GM21360 (cell line): Measurements from ENCODE around the gene XCR1.
"Not testable (repeated sequence)": the region's sequence is repeated elsewhere in the genome, so short reads cannot be mapped to it uniquely, and the experiment has no call there.

Source experiments
- ATAC-seq: cut with Tn5 transposase; IDR thresholded peaks from one replicate; pipeline ENCODE4 v1.9.1; 2021; ENCODE audit warnings: mild to moderate bottlenecking, moderate library complexity; ENCODE audit not compliant: unreplicated experiment

The XCR1 gene

DNA sequence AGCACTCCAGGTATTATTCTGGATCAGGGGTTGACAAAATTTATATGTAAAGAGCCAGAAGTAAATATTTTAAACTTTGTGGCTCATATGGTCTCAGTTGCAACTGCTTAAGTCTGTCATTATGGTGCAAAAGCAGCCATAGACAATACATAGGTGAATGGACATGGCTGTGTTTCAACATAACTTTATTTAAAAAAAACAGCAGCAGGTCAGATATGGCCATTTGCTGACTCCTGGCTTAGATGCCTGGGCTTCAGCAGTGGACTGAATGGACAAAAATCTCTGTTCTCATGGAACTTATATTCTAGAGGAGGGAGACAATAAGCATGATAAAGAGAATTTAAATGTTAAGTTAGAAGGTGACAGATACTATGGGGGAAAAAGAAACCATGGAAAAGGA, 20.0 kb downstream of the XCR1 start:
- no peak for ATAC-seq

DNA sequence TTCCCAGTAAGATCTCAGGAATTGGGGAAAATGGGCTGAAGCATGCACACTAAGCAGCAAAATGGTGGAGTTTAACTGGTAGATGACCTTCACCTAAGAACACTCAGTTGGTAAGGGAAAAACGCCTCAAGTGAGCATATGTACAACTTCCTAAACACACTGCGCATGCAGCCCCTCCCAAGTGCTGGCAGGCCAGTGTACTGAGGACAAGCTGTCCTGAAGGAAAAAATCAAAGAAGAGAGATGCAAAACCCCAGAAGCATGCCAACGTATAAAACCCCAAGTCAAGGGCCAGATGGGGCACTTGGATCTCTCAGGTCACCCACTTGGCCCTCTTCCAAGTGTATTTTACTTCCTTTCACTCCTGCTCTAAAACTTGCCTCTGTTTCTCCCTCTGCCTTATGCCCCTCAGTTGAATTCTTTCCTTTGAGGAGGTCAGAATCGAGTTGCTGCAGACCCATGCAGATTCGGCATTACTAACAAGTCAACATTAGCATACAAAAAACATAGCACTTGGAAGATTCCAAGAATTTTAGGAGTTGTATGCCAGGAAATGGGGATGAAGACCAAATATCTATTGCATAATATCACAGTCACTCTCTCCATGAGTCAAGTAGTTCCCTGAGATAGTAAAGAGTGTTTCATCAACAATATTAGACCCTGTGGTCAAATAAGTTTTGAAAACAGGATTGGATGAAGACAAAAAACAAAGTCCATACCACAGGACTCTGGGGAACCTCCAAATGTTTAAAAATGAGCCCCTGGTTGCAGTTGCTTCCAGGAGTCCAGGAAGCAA, 20.8 kb downstream of the XCR1 start:
- no peak for ATAC-seq

DNA sequence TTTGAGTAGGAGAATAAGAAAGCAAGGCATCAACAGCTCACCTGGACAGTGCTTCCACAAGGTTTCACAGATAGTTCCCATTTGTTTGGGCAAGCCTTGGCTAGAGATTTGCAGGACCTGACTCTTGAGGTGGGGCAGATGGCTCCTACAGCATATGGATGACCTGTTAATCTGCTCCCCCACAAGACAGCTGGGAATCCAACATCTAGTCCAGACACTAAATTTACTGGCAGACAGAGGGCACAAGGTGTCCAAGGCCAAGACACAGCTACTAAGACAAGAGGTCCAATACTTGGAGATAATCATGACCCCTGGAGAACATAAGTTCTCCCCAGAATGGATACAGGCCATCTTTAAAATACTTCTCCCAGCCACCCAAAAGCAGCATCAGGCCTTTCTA, 23.6 kb downstream of the XCR1 start:
- not testable (repeated sequence) for ATAC-seq

DNA sequence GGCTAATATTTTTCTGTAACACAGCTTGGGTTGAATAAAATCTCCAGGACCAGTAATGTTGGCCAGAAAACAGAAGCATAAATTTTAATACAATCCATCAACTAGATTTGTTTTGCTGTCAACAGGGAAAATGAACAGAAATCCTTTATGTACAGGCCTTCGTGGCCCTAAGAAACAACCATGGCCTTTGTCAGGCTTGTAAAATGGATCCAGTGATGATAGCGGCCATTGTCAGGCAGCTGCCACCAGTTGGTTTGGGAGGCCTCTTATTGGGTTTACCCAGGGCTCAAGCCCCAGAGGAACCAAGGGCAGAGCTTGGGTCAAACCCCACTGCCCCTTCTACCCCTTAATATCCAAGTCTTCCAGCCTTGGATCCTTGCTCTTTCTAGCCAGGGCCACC, 26.1 kb downstream of the XCR1 start:
- no peak for ATAC-seq

DNA sequence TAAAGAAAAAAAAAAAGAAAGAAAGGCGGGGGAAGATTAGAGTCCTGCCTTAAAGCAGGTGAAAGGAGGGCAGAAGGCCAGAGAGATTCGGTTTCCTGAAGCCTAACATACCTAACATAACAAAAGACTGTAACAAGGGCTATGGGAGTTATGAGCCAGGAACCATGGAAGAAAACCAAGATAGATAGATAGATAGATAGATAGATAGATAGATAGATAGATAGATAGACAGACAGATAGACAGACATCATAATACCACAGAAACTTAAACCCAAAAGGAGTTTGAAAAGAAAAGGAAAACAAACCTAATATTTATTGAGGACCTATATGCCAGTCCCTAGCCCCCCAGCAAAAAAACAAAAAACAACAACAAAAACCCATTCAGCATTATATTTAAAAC, 29.3 kb downstream of the XCR1 start:
- ATAC-seq: no peak

DNA sequence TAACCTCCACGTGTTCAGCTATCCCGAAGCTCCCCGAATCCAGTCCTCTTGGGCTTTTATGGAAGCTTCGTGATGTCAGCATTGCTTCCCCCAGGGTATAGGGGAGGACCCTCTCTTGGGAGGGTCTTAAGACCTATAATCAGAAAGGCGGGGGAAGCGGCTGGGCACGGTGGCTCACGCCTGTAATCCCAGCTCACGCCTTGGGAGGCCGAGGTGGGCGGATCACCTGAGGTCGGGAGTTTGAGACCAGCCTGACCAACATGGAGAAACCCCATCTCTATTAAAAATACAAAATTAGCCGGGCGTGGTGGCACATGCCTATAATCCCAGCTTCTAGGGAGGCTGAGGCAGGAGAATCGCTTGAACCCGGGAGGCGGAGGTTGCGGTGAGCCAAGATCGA, 29.8 kb downstream of the XCR1 start:
- not testable (repeated sequence) for ATAC-seq

DNA sequence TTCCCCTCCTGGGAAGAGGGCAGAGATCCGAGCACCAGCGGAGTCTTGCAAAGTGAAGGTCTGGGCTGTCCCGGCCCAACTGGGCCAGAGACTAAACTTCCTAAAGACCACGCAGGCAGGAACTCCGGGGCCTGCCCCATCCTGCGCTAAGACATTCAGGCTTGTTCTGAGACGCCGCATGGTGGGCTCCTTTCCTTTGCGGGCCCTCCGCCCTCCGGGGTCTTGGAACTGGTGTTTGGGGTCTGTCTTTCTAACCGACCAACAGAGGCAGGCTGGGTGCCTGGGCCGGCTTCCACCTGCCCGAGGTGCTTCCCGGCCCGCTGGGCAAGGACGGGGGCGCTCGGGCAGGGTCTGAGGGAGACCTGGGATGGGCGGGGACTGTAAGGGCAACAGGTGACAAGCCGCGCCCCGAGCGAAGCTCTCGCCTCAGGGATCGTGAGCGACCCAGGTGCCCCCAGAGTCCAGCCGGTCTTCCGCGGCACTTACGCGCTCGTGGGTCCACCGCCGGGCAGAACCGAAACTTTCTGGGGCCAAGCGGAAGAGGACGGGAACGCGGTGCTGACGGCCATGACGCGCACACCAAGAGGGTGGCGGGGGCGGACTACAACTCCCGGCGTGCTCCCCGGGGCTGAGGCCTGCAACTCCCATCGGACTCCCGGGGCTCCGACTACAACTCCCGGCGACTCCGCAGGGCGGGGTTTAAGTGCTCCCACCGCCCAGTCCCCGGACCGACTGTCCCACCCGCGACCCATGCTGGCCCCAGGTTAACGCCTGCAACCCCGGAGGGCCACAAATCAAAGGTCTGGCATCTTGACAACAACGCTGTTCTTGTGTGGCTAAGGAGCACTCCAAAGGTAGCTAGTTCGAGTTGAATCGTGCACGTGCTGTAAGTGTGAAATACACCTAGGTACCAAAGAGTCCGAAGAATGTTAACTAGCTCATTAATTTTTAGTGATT, 31.8 kb downstream of the XCR1 start, which contains the start of gene FYCO1:
Gene FYCO1 (minus strand): TSS at position 589 of the 957 bp plus-strand sequence. CDS start 10,914 bp downstream, outside the sequence.
- peak; percentile 82 for ATAC-seq

DNA sequence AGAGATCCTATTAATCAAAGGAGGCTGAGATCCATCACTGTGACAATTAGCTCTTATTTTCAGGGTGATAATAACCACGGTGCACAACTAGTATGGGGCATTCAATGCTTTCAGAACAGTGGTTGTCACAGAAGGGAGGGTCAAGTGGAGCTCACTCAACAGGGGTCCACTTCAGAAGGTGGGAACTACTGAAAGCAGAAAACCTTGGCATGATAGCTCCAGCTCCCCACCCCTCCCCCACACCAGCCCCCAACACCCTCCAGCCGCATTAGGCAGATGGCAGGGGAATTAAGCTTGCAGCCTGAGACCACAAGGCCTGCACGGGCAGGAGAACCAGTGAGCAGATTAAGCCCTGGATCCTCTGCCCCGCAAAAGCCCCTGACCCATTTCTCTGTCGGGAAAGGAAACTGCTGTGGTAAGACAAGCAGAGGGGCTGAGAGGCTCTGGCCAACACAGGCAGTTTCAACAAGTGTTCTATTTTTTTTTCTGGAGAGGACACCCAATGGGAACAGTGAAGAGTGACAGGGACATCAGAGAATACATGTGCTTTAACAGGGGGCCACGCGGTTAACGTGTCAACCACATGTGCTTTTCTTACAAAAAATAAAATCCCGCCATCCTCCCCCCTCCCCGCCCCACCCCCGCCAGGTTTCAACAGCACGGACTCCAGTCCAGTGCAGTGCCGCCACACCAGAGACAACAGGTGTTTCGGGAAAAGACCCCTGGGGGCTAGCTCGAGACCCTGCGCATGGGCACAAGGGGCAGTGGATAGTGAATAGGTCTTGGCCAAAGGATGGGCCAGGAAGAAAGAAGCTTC, 32.7 kb downstream of the XCR1 start:
- ATAC-seq: no peak

DNA sequence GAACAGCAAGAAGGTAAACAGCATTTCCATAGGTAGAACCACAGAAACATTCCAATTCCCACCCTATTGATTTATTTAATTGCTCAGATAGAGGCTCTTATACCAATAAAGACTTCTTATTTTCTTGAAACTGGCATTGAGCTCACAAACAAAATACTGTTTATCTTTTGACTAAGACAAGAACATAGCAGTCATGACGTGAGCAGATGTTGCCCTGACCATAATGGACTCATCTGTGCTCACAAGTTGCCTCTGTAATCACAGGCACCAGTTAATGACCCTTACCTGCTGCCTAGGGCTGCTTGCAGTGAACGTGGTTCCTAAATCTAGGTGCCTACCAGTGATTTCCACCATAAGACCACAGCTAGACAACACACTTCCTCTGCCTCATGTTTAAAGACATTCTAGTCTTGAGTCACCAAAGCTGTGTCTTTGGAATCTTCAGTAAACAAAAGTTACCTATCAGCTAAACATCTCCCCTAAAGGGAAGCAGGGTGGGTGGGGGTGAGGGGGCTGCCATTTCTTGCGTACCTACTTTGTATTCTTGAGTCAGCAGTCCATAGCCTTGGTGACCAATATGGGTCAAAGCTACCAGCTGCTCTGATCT, 33.8 kb downstream of the XCR1 start:
- ATAC-seq: no peak

DNA sequence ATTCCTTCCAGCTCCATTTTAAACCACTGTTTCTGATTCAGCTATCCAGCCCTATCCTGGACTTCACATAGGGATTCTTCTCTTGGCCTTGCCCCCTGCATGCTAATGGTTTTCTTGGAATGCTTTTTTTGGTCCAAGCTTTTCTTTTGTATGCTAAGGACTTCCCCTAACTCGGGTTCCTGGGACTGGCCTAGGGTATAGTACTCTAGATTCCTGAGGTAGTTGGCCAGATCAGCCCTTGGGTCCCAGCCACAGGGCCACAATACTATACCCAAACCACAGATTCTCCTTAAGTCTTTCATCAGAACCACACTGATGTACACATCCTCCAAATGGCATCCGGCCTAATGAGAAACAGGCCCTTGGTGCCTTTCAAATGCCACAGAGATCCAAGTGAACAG, 34.5 kb downstream of the XCR1 start:
- no peak for ATAC-seq

DNA sequence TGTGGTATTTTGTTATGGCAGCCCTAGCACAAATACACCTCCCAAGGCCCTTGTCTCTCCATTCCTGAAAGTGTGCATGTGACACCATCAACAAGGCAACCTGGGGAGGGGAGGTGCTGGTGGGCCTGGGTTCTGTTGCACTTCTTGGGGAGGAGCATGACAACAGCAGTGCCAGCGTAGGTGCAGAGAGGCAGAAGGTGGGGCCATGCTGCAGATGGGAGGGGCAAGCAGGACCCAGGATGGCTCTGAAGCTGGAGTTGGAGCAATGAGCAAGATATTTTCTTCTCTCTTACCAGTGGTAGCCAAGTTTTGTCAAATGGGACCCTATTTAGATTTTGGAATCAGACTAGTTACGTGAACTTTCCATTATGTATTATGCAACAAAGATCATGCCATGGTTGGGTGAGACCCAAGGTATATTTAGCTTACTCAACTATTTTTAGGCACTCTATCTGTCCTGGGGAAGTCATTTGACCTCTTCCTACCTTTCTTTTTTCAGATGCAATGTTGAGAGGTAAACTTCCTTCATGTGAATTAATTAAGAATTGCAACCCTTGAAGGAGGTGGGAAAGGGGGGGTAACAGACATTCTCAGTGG, 35.1 kb downstream of the XCR1 start:
- ATAC-seq: no peak

DNA sequence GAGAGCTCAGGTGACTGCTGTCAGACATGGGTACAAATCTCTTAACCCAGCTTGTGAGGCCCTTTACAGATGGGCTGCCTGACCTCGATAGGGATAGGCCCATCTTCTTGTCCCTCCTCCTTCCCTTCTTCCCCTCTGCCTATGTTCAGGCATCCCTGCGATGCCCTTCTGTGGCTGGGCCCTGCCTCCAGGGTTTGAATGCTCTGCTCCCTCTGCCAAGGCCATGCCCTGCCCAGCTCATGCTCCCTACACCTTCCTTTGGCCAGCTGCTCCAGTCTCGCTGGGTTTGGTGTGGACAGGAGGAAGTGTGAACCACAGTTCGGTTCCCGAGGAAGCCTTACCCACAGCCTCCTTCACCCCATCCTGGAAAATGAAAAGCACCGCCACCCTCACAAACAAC, 35.9 kb downstream of the XCR1 start:
- no peak for ATAC-seq

DNA sequence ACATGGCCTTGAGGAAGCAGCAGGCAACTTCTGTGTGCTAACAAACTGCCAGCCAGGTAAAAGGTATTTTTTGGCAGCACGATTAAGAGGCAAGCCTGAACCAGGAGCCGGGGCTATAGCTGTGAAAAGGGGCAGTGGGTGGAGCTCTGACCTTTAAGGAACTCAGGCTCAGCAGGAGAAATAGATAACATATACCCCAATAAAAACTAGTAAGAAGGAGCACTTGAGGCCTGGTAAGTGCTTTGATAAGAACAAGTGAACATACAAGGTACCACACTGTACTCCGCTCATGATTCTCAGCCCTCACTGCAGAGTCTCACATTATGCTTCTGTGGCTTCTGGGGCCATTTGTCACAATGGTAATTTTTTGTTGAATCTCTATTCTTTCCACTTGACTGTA, 37.1 kb downstream of the XCR1 start:
- no peak for ATAC-seq

DNA sequence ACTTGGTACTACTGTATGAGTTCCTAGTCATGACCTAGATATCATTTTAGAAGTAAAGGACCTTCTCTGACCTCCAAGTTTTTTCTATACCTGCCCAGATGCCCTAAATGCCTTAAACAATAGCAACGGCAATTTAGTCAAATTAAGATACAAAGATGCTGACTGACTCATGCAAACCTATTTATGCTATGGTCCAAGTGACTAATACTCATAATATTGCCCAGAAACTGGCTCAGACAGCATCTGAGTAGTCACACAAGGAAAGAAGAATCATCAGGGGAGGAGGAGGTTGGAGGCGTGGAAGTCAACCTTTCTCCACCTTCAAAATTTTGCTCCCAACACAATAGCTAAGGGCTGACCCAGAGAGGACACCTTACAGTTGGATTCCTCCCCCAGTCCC, 38.5 kb downstream of the XCR1 start:
- ATAC-seq: no peak

DNA sequence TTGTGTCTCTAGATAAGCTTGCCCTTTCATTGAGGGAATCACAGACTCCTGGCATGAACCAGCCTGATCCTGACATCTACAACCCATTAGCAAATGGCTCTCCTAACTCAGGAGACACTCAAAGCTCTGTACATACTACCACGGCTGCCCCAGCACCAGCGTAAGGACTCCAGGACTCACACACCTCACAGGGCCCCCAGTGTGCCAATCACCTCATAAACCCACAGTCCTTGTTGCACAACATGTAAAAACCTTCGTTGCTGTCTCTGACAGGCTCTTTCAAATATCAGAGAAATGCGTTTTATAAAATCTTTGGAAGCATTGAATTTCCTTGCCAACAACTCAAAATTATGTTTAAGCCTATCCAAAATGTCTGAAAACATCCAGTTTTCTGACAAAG, 38.9 kb downstream of the XCR1 start:
- no peak for ATAC-seq

DNA sequence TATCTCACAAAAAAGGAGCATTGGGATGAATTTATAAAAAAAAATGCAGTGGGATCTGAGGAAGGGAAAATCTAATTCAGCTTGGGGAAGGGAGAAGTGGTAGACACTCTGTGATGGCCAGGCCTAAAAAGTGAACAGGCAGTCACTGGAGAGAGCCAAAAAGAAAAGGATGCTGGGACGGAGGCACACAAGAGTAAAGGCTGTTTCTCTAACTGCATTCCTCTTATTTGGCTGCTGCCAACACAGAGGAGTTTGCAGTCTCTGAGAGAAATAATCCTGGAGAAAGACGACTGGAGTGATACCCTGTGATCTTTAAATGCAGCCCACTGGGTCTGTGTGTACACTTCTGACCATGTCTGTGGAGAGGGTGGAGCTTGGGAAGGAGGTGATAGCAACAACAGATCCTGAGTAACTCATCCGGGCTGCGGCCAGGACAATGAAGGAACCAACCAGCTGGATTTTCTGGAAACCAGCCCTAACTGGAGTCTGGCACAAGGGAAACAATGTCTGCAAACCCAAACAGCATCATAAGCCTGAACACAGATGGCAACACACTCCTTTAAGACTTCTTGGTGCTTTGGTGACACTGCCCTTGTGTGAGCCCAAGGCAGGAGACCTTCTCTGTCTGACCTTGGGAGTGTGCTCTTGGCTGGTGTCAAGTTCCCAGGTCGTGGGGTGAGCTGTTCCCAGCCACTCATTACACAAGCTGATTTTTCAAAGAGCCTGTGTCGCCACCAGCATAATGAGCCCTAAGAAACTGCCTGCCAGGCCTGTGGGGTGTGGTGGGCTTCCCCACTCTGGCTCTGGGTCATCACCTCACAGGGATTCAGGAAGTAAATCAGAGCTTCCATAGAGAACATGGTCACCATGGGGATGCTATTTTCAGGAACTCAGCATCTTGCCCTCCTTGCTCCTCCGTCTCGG, 39.7 kb downstream of the XCR1 start:
- no peak for ATAC-seq

DNA sequence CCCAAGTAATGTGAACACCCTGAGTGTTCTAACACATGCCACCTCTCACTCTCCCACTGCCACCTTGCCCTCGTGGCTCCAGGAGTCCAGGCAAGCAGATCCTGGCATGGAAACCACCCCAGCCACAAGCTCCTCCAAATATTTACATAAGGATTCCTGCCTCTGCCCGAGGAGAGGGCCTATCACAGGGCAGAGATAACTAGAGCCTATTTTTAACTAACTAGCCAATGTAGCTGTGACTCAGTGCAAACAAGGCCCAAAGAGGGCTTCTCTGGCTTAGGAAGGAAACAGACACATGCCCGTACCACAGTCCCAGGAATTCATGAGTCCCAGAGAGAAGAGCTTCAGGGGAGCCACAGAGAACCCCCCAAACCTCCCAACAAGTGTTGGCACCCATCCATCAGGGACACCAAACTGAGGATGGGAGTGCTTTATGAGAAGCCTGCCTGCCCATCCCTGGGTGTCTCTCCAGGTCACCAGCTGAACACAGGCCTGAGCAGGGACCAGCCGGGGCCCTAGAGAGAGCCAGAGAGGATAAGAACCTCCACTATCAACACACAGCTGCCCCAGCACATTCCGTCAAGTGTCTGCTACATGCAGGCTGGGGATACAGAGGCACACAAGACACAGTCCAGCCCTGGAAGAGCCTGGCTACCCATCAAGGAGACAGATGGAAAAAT, 40.8 kb downstream of the XCR1 start:
- ATAC-seq: no peak

DNA sequence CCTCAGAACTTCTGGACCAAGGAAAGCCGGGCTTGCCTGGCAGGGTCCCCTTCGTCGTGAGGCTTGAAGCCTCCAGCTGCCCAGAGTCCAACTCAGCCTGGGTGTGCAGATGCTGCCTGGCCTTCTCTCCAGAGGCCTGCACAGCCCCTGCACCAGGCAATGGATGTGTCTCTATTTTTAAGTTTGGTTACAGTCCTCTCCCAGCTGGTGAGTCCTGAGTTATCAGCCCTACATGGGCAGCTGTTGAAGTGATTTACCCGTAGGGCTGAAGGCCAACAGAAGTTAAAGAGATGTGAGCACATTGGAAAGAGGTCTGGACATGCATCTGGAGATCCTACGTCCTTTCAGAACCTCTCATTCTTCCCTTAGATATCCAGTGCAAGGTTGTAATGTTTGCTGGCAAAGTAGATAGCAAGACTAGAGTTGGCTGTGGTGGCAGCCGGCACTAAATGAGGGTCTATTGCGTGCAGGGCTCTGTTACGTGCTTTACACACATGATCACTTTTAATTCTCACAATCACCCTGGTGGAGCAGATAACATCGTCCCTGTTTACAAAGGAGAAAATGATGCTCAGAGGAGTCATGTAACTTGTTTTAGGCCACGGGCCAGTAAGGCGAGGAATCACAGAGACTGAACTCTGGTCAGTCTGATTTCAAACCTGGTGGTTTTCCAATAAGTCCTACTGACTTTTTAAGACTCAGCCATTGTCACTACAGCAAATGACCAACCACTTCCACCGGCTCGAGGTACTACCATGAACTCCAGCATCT, 41.6 kb downstream of the XCR1 start:
- ATAC-seq: no peak
